Caco-2 (cell line): Measurements from ENCODE around the gene TEN1. TPM values are rescaled to one million over a fixed set of nuclear protein-coding genes. Genes with fewer than 3 reads are reported as not detected.
"Not testable (repeated sequence)": the region's sequence is repeated elsewhere in the genome, so short reads cannot be mapped to it uniquely, and the experiment has no call there.

Experiments used
- BruUV-seq: library from RNA; stranded (reverse); fragments of 400-500 nt; replicated peaks from 2 replicates; lab custom pipeline; 2021; lab: Mats Ljungman, UMichigan
- CTCF ChIA-PET: fragments of 300-600 bp; sonication (Branson Sonifier 250); formaldehyde crosslinking; loops from one replicate; lab custom pipeline; 2022; ENCODE audit warnings: antibody characterized with exemption; lab: Charles Lee
- POLR2A ChIA-PET: fragments of 300-600 bp; sonication (Branson Sonifier 250); formaldehyde crosslinking; loops from one replicate; lab custom pipeline; 2022; ENCODE audit warnings: antibody characterized with exemption; lab: Charles Lee
- DNase-seq, 2 experiments: peaks; one replicate each; pipeline versions ENCODE4 v3.0.0 to v3.0.0-alpha.2; 2020 to 2022
- H3K27me3 ChIP-seq: replicated peaks from 2 replicates; pipeline ENCODE4 v1.6.0; 2011; ENCODE audit warnings: low read length; ENCODE audit not compliant: control insufficient read depth, insufficient read depth
- H3K36me3 ChIP-seq: 2 replicates; pipeline ENCODE4 v1.5.1; 2011; ENCODE audit warnings: low read length; ENCODE audit not compliant: control insufficient read depth, insufficient read depth
- H3K4me1 ChIP-seq: fragments of 250-450 bp; sonication (Bioruptor Pico); 2 replicates; pipeline ENCODE4 v1.5.1; 2020; ENCODE audit warnings: mild to moderate bottlenecking
- H3K4me3 ChIP-seq: 2 replicates; pipeline ENCODE4 v1.5.1; 2011; ENCODE audit warnings: low read depth, mild to moderate bottlenecking, control low read depth, low read length
- H3K9me3 ChIP-seq: fragments of 250-450 bp; sonication (Bioruptor Pico); 2 replicates; pipeline ENCODE4 v1.5.1; 2020; ENCODE audit warnings: mild to moderate bottlenecking, moderate library complexity
- H3K27ac Mint-ChIP-seq: one replicate; pipeline ENCODE4 v1.8.0; 2022; ENCODE audit warnings: mixed read lengths; ENCODE audit not compliant: unreplicated experiment
- H3K27me3 Mint-ChIP-seq: one replicate; pipeline ENCODE4 v1.8.0; 2022; ENCODE audit warnings: mixed read lengths; ENCODE audit not compliant: insufficient read depth, unreplicated experiment
- H3K36me3 Mint-ChIP-seq: one replicate; pipeline ENCODE4 v1.8.0; 2022; ENCODE audit warnings: mild to moderate bottlenecking, mixed read lengths; ENCODE audit not compliant: insufficient read depth, unreplicated experiment
- H3K4me1 Mint-ChIP-seq: one replicate; pipeline ENCODE4 v1.8.0; 2022; ENCODE audit warnings: low read depth, mixed read lengths; ENCODE audit not compliant: unreplicated experiment
- H3K4me3 Mint-ChIP-seq: one replicate; pipeline ENCODE4 v1.8.0; 2022; ENCODE audit warnings: mild to moderate bottlenecking, moderate library complexity, mixed read lengths; ENCODE audit not compliant: unreplicated experiment
- H3K9me3 Mint-ChIP-seq: one replicate; pipeline ENCODE4 v1.8.0; 2022; ENCODE audit warnings: mixed read lengths; ENCODE audit not compliant: unreplicated experiment
- CTCF ChIP-seq, 2 experiments: fragments of 200-600 bp in 1 of 2; IDR thresholded peaks; 1 replicate in 1 of 2; 2 replicates in 1 of 2; pipeline versions ENCODE4 v1.5.1 to v1.8.0; 2011 to 2022; ENCODE audit warnings: antibody characterized with exemption in 1 of 2, control low read depth in 1 of 2, inconsistent platforms in 1 of 2, low read depth in 1 of 2, low read length in 1 of 2, mild to moderate bottlenecking in 1 of 2, moderate library complexity in 1 of 2; ENCODE audit not compliant: insufficient read depth in 1 of 2, severe bottlenecking in 1 of 2, unreplicated experiment in 1 of 2
- intact Hi-C: fragments of 100-400 bp; cut with micrococcal nuclease; formaldehyde crosslinking; loops from one replicate; pipeline ENCODE4 v1.10.0; 2022; ENCODE audit not compliant: unreplicated experiment
- total RNA-seq: library from RNA; stranded (reverse); gene quantifications from 2 replicates; pipeline ENCODE4 v1.2.3, GENCODE V29; 2022

Gene TEN1
- total RNA-seq, 1 experiment from 2014 or later, result 20.3 TPM

- CTCF ChIA-PET, result no interaction called here
- POLR2A ChIA-PET, result no interaction called here
- H3K36me3 Mint-ChIP-seq, result peaks cover 67% of the 10 kb centered on the region
- H3K36me3 ChIP-seq, result peaks cover 9% of the 10 kb centered on the region
- no peak for TF ChIP-seq CTCF (IDR thresholded peaks at IDR 0.05; ENCODE audit: insufficient read depth in 1 of 2, low read depth in 1 of 2, low read length in 1 of 2, severe bottlenecking in 1 of 2, unreplicated experiment in 1 of 2)
- H3K27me3 ChIP-seq, result no peaks in the 10 kb centered on the region
- H3K4me1 Mint-ChIP-seq, result no peaks in the 10 kb centered on the region
- no peak overlapping the region for H3K27ac Mint-ChIP-seq
- intact Hi-C loops, result no loop called here
- no peaks in the 10 kb centered on the region for H3K9me3 Mint-ChIP-seq
- no peaks in the 10 kb centered on the region for H3K4me1 ChIP-seq
- BruUV-seq, result no TSS peak
- no peak overlapping the region for H3K4me3 Mint-ChIP-seq
- no peak overlapping the region for H3K4me3 ChIP-seq
- no peaks in the 10 kb centered on the region for H3K27me3 Mint-ChIP-seq
- H3K9me3 ChIP-seq, result no peaks in the 10 kb centered on the region
- DNase-seq, result no peak
Observed at GRCh38 chr17:76040376-76040775, 61.3 kb downstream of the TEN1 start.

- intact Hi-C loops, DNase-seq, H3K9me3 Mint-ChIP-seq, H3K4me3 ChIP-seq, H3K4me1 Mint-ChIP-seq, H3K4me1 ChIP-seq, H3K36me3 ChIP-seq, POLR2A ChIA-PET, H3K27me3 ChIP-seq, H3K4me3 Mint-ChIP-seq, H3K27me3 Mint-ChIP-seq, BruUV-seq, H3K27ac Mint-ChIP-seq, H3K9me3 ChIP-seq: not testable (repeated sequence)
- H3K36me3 Mint-ChIP-seq, result peaks cover 88% of the 10 kb centered on the region
- CTCF ChIA-PET, result interaction anchor here (0.5 kb wide), 1 partner anchor 105 kb away, joined by 7 read pairs; no protein-coding TSS in a partner anchor
Observed at GRCh38 chr17:76042868-76043267, 63.8 kb downstream of the TEN1 start.

GRCh38 chr17:76044475-76045007 is 65.5 kb downstream of the TEN1 start:
- H3K27me3 ChIP-seq, H3K36me3 ChIP-seq, H3K27ac Mint-ChIP-seq, H3K9me3 ChIP-seq, H3K4me1 ChIP-seq, intact Hi-C loops, DNase-seq, H3K4me1 Mint-ChIP-seq, POLR2A ChIA-PET, H3K4me3 Mint-ChIP-seq, CTCF ChIA-PET, H3K27me3 Mint-ChIP-seq, H3K9me3 Mint-ChIP-seq, H3K4me3 ChIP-seq, BruUV-seq: not testable (repeated sequence)
- peaks cover 86% of the 10 kb centered on the region for H3K36me3 Mint-ChIP-seq

GRCh38 chr17:76046064-76046463 is 67.0 kb downstream of the TEN1 start:
- no peaks in the 10 kb centered on the region for H3K4me1 Mint-ChIP-seq
- H3K27me3 ChIP-seq, result no peaks in the 10 kb centered on the region
- H3K4me3 Mint-ChIP-seq, result no peak overlapping the region
- H3K27ac Mint-ChIP-seq, result no peak overlapping the region
- ChIA-PET CTCF (interaction anchor here (0.6 to 1.7 kb wide), 4 partner anchors 32 to 266 kb away, joined by 4 to 5 read pairs (median 4); partner anchors contain the start of gene UBALD2), POLR2A (no interaction called here)
- H3K36me3 ChIP-seq, result peaks cover 3% of the 10 kb centered on the region
- H3K4me3 ChIP-seq, result no peak overlapping the region
- intact Hi-C loops, result no loop called here
- no peaks in the 10 kb centered on the region for H3K9me3 Mint-ChIP-seq
- H3K36me3 Mint-ChIP-seq, result peaks cover 92% of the 10 kb centered on the region
- H3K9me3 ChIP-seq, result no peaks in the 10 kb centered on the region
- no TSS peak for BruUV-seq
- H3K4me1 ChIP-seq, result no peaks in the 10 kb centered on the region
- no peak for TF ChIP-seq CTCF (IDR thresholded peaks at IDR 0.05; ENCODE audit: insufficient read depth in 1 of 2, low read depth in 1 of 2, low read length in 1 of 2, severe bottlenecking in 1 of 2, unreplicated experiment in 1 of 2)
- no peaks in the 10 kb centered on the region for H3K27me3 Mint-ChIP-seq
- DNase-seq, result no peak
